SW 1271 (cell line): ENCODE data around the gene GDF9.
"Not testable (repeated sequence)": the region's sequence is repeated elsewhere in the genome, so short reads cannot be mapped to it uniquely, and the experiment has no call there.

ENCODE experiments used
- DNase-seq, 2 experiments: peaks; one replicate each; lab custom pipeline; 2025; lab: John Stamatoyannopoulos, UW

GDF9 gene

GRCh38 chr5:132873119-132873929, 7.1 kb upstream of the GDF9 start, which contains the start of gene LEAP2:
LEAP2 (plus strand) TSS chr5:132873668; CDS start chr5:132873695, 27 bp downstream.
- DNase-seq: no peak

- DNase-seq: no peak
Observed at GRCh38 chr5:132872788-132873118, 6.5 kb upstream of the GDF9 start.

- no peak for DNase-seq
Observed at GRCh38 chr5:132871459-132872284, 5.4 kb upstream of the GDF9 start.

- DNase-seq: no peak
Observed at GRCh38 chr5:132870801-132871200, 4.5 kb upstream of the GDF9 start.

GRCh38 chr5:132868754-132869153, 2.5 kb upstream of the GDF9 start:
- no peak for DNase-seq

GRCh38 chr5:132867046-132867451, 780 bp upstream of the GDF9 start:
- no peak for DNase-seq

- DNase-seq: no peak
Observed at GRCh38 chr5:132865668-132866341, 464 bp downstream of the GDF9 start.

- DNase-seq: no peak
Observed at GRCh38 chr5:132860742-132861141, 5.5 kb downstream of the GDF9 start.

GRCh38 chr5:132859889-132860437, 6.3 kb downstream of the GDF9 start:
- DNase-seq: no peak

GRCh38 chr5:132856011-132856410, 10.3 kb downstream of the GDF9 start:
- no peak for DNase-seq

GRCh38 chr5:132854992-132855391, 11.3 kb downstream of the GDF9 start:
- not testable (repeated sequence) for DNase-seq

- DNase-seq: no peak
Observed at GRCh38 chr5:132854301-132854700, 12.0 kb downstream of the GDF9 start.

- no peak for DNase-seq
Observed at GRCh38 chr5:132853790-132854189, 12.5 kb downstream of the GDF9 start.

- no peak for DNase-seq
Observed at GRCh38 chr5:132853323-132853722, 12.9 kb downstream of the GDF9 start.

- DNase-seq: no peak
Observed at GRCh38 chr5:132850066-132850465, 16.2 kb downstream of the GDF9 start.

GRCh38 chr5:132849347-132849746, 16.9 kb downstream of the GDF9 start:
- DNase-seq: no peak

- no peak for DNase-seq
Observed at GRCh38 chr5:132848270-132848669, 18.0 kb downstream of the GDF9 start.

- DNase-seq: no peak
Observed at GRCh38 chr5:132841305-132841704, 25.0 kb downstream of the GDF9 start.

- DNase-seq: no peak
Observed at GRCh38 chr5:132840896-132841295, 25.4 kb downstream of the GDF9 start.

- no peak for DNase-seq
Observed at GRCh38 chr5:132840313-132840712, 26.0 kb downstream of the GDF9 start.

GRCh38 chr5:132839426-132840301, 26.6 kb downstream of the GDF9 start:
- DNase-seq: no peak
